22Rv1 (cell line): Measurements from ENCODE around the gene BTD.

Experiments
- ZFX ChIP-seq: fragments of 450-650 bp; IDR thresholded peaks from 2 replicates; pipeline ENCODE4 v1.6.1; 2017; ENCODE audit warnings: antibody characterized with exemption, borderline replicate concordance
- TF ChIP-seq, protein P1 (sequence below): fragments of 450-650 bp; IDR thresholded peaks from 2 replicates; pipeline ENCODE4 v1.5.1; 2017; ENCODE audit warnings: mild to moderate bottlenecking

- TF ChIP-seq, protein P1, sequence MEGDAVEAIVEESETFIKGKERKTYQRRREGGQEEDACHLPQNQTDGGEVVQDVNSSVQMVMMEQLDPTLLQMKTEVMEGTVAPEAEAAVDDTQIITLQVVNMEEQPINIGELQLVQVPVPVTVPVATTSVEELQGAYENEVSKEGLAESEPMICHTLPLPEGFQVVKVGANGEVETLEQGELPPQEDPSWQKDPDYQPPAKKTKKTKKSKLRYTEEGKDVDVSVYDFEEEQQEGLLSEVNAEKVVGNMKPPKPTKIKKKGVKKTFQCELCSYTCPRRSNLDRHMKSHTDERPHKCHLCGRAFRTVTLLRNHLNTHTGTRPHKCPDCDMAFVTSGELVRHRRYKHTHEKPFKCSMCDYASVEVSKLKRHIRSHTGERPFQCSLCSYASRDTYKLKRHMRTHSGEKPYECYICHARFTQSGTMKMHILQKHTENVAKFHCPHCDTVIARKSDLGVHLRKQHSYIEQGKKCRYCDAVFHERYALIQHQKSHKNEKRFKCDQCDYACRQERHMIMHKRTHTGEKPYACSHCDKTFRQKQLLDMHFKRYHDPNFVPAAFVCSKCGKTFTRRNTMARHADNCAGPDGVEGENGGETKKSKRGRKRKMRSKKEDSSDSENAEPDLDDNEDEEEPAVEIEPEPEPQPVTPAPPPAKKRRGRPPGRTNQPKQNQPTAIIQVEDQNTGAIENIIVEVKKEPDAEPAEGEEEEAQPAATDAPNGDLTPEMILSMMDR: no peak
- no peak for TF ChIP-seq ZFX
Observed at GRCh38 chr3:15657016-15657415, 55.5 kb downstream of the BTD start.
